AG08395 (cell line): Measurements from ENCODE around the gene PAQR3.

Experiments used
- DNase-seq: peaks from one replicate; pipeline ENCODE4 v3.0.0; 2012; ENCODE audit warnings: mixed read lengths, low spot score

Gene PAQR3

DNA sequence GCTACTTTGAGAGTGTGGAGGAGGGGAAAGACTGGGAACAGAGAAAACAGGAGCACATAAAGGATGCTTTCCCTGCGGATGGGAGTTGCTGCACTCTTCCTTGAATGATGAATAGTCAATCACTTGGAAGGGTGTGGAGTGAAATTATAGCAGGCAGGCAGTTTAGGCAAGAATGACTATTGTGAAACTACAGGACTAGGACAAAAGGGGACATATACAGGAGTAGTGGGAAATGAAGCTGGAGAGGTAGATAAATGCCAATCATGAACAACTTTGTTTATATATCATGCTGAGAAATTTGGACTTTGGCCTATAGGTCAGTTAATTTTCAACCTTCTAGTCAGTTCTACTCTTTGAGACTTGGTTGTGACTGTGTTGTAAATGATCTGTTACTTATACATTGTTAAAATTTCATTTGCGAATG, 76.9 kb downstream of the PAQR3 start:
- no peak for DNase-seq
